HepG2 (cell line): ENCODE data around the gene NFATC4. TPM values are rescaled to one million over a fixed set of nuclear protein-coding genes. Genes with fewer than 3 reads are reported as not detected.
A peak's percentile ranks its signal among the peaks of the same experiment; 100 is the strongest.

Experiments used
- ATAC-seq: fragments of 200-7000 bp; cut with Tn5 transposase; 3 replicates; pipeline ENCODE4 v1.9.1; 2020; ENCODE audit warnings: mild to moderate bottlenecking, moderate library complexity
- BruUV-seq: library from RNA; stranded (reverse); fragments of 400-500 nt; replicated peaks from 2 replicates; lab custom pipeline; 2021; lab: Mats Ljungman, UMichigan
- CTCF ChIA-PET: fragments of 300-600 bp; formaldehyde crosslinking; extraction: SDS; loops from one replicate; lab custom pipeline; 2021; ENCODE audit warnings: low total read pairs, inconsistent platforms, low intra/inter-chr PET ratio; lab: Yijun Ruan, JAX
- POLR2A ChIA-PET: fragments of 350-600 bp; sonication (Branson Sonifier 250); formaldehyde crosslinking; loops from one replicate; lab custom pipeline; 2020; ENCODE audit warnings: antibody characterized with exemption, inconsistent platforms; lab: Yijun Ruan, JAX
- DNase-seq: peaks from one replicate; pipeline ENCODE4 v3.0.0-alpha.2; 2015; ENCODE audit warnings: low spot score
- FAIRE-seq: peaks from 3 replicates; lab custom pipeline; 2011; peaks lifted over from hg19 to GRCh38; lab: Jason Lieb, UNC
- H2AFZ ChIP-seq: one replicate; pipeline ENCODE4 v1.6.1; 2011; ENCODE audit warnings: low read length, inconsistent platforms
- H3K27ac ChIP-seq: fragments of 300-600 bp; 3 replicates; pipeline ENCODE4 v1.8.0; 2011; ENCODE audit warnings: mixed run types, mild to moderate bottlenecking, mixed read lengths, low read length, inconsistent platforms; ENCODE audit not compliant: insufficient read depth; ENCODE audit errors: extremely low read length
- H3K27me3 ChIP-seq, 2 experiments: fragments of 200-600 bp in 1 of 2; 2 replicates in 1 of 2; 3 replicates in 1 of 2; pipeline versions ENCODE4 v1.6.0 to v1.8.0; 2011; ENCODE audit warnings: low read length in 2 of 2, mild to moderate bottlenecking in 2 of 2, moderate library complexity in 2 of 2, inconsistent platforms in 1 of 2; ENCODE audit not compliant: insufficient read depth in 2 of 2, control insufficient read depth in 1 of 2
- H3K36me3 ChIP-seq, 2 experiments: fragments of 200-600 bp in 1 of 2; replicated peaks in 1 of 2; 2 replicates in 1 of 2; 3 replicates in 1 of 2; pipeline versions ENCODE4 v1.5.1 to v1.8.0; 2011; ENCODE audit warnings: low read length in 2 of 2, inconsistent platforms in 1 of 2; ENCODE audit not compliant: insufficient read depth in 2 of 2, control insufficient read depth in 1 of 2
- H3K4me1 ChIP-seq: 2 replicates; pipeline ENCODE4 v1.5.1; 2012; ENCODE audit warnings: low read length, inconsistent platforms; ENCODE audit not compliant: insufficient read depth
- H3K4me2 ChIP-seq: 2 replicates; pipeline ENCODE4 v1.6.0; 2011; ENCODE audit warnings: low read depth, low read length, inconsistent platforms
- H3K4me3 ChIP-seq, 3 experiments: fragments of 200-600 bp in 1 of 3; sonication (generic), shearing (Covaris generic) in 1 of 3; replicated peaks in 1 of 3; 2 replicates each; pipeline ENCODE4 v1.5.1; 2011 to 2016; ENCODE audit warnings: low read length in 3 of 3, inconsistent platforms in 2 of 3, low read depth in 2 of 3, mild to moderate bottlenecking in 2 of 3, control low read depth in 1 of 3, mixed read lengths in 1 of 3; ENCODE audit not compliant: insufficient read depth in 1 of 3
- H3K79me2 ChIP-seq: one replicate; pipeline ENCODE4 v1.6.1; 2011; ENCODE audit warnings: low read length, inconsistent platforms; ENCODE audit not compliant: insufficient read depth
- H3K9ac ChIP-seq: 2 replicates; pipeline ENCODE4 v1.6.0; 2011; ENCODE audit warnings: mild to moderate bottlenecking, low read depth, low read length, inconsistent platforms; ENCODE audit not compliant: insufficient read depth
- H3K9me3 ChIP-seq: 2 replicates; pipeline ENCODE4 v1.5.1; 2012; ENCODE audit warnings: mild to moderate bottlenecking, low read length
- H4K20me1 ChIP-seq: 2 replicates; pipeline ENCODE4 v1.6.0; 2011; ENCODE audit warnings: inconsistent platforms, mild to moderate bottlenecking, low read length, moderate library complexity; ENCODE audit not compliant: insufficient read depth
- CEBPB ChIP-seq: IDR thresholded peaks from 2 replicates; pipeline ENCODE4 v1.6.1; 2011; ENCODE audit warnings: low read depth, low read length, improper control_type of control experiment, borderline replicate concordance
- DPF2 ChIP-seq: sonication (generic); formaldehyde crosslinking; IDR thresholded peaks from 2 replicates; pipeline ENCODE4 v1.4.0; 2020; ENCODE audit warnings: mild to moderate bottlenecking, low read depth, missing genetic modification reagents, borderline replicate concordance
- EP300 ChIP-seq, 3 experiments: sonication (generic) in 1 of 3; formaldehyde crosslinking in 1 of 3; IDR thresholded peaks; 2 replicates each; pipeline versions ENCODE4 v1.5.1 to v1.6.1; 2011 to 2020; ENCODE audit warnings: low read depth in 2 of 3, low read length in 2 of 3, borderline replicate concordance in 1 of 3, improper control_type of control experiment in 1 of 3, mild to moderate bottlenecking in 1 of 3, missing genetic modification reagents in 1 of 3, moderate library complexity in 1 of 3
- FIP1L1 ChIP-seq: fragments of 200-400 bp; formaldehyde crosslinking; IDR thresholded peaks from 2 replicates; pipeline ENCODE4 v1.6.1; 2018; ENCODE audit warnings: low read depth, mild to moderate bottlenecking, low read length, moderate library complexity, borderline replicate concordance; ENCODE audit not compliant: insufficient read depth
- GATAD2A ChIP-seq: IDR thresholded peaks from 2 replicates; pipeline ENCODE4 v1.6.1; 2016
- GLI4 ChIP-seq: sonication (generic); formaldehyde crosslinking; IDR thresholded peaks from 2 replicates; pipeline ENCODE4 v1.5.1; 2020; ENCODE audit warnings: missing genetic modification reagents, mild to moderate bottlenecking, moderate library complexity, borderline replicate concordance
- HES4 ChIP-seq: sonication (generic); formaldehyde crosslinking; IDR thresholded peaks from 2 replicates; pipeline ENCODE4 v1.9.0; 2021; ENCODE audit warnings: mild to moderate bottlenecking, missing genetic modification reagents, borderline replicate concordance
- HMGA1 ChIP-seq: sonication (generic); formaldehyde crosslinking; conservative IDR thresholded peaks from 2 replicates; pipeline ENCODE4 v1.4.0; 2020; ENCODE audit warnings: missing genetic modification reagents
- HNF4A ChIP-seq: sonication (generic); formaldehyde crosslinking; IDR thresholded peaks from 2 replicates; pipeline ENCODE4 v1.4.0; 2020; ENCODE audit warnings: missing genetic modification reagents
- HOXA7 ChIP-seq: sonication (generic); formaldehyde crosslinking; IDR thresholded peaks from 2 replicates; pipeline ENCODE4 v1.8.1; 2022; ENCODE audit warnings: mild to moderate bottlenecking, missing genetic modification reagents, moderate library complexity
- KDM5B ChIP-seq: sonication (generic); formaldehyde crosslinking; IDR thresholded peaks from 2 replicates; pipeline ENCODE4 v1.4.0; 2020; ENCODE audit warnings: missing genetic modification reagents, mild to moderate bottlenecking, borderline replicate concordance
- KLF13 ChIP-seq: sonication (generic); formaldehyde crosslinking; IDR thresholded peaks from 2 replicates; pipeline ENCODE4 v1.4.0; 2020; ENCODE audit warnings: mild to moderate bottlenecking, missing genetic modification reagents
- MAF1 ChIP-seq: sonication (generic); formaldehyde crosslinking; IDR thresholded peaks from 2 replicates; pipeline ENCODE4 v1.5.0; 2020; ENCODE audit warnings: missing genetic modification reagents, borderline replicate concordance
- NKX3-1 ChIP-seq: sonication (generic); formaldehyde crosslinking; IDR thresholded peaks from 2 replicates; pipeline ENCODE4 v1.5.0; 2020; ENCODE audit warnings: missing genetic modification reagents
- RFXANK ChIP-seq: IDR thresholded peaks from 2 replicates; pipeline ENCODE4 v1.6.1; 2016
- XBP1 ChIP-seq: sonication (generic); formaldehyde crosslinking; IDR thresholded peaks from 2 replicates; pipeline ENCODE4 v1.5.0; 2020; ENCODE audit warnings: missing genetic modification reagents
- ZBTB42 ChIP-seq: sonication (generic); formaldehyde crosslinking; IDR thresholded peaks from 2 replicates; pipeline ENCODE4 v1.5.0; 2020; ENCODE audit warnings: mild to moderate bottlenecking, missing genetic modification reagents
- ZNF382 ChIP-seq: sonication (generic); formaldehyde crosslinking; IDR thresholded peaks from 2 replicates; pipeline ENCODE4 v1.5.0; 2020; ENCODE audit warnings: missing genetic modification reagents, mild to moderate bottlenecking, borderline replicate concordance
- ZNF644 ChIP-seq: IDR thresholded peaks from 2 replicates; pipeline ENCODE4 v1.6.1; 2016; ENCODE audit warnings: low read depth
- ZNF7 ChIP-seq: IDR thresholded peaks from 2 replicates; pipeline ENCODE4 v1.6.1; 2016; ENCODE audit warnings: missing biosample characterization, missing genetic modification reagents
- WGBS: methylation state at CpG from one replicate; pipeline ENCODE4 v1.1.6; 2017; ENCODE audit warnings: low lambda C conversion rate; 5-methylcytosine and 5-hydroxymethylcytosine counted together
- in situ Hi-C: cut with HindIII; loops from 2 replicates; pipeline ENCODE4 v1.10.0; 2017; ENCODE audit warnings: low pct_unique_long_range_greater_than_20kb; ENCODE audit not compliant: extremely low pct_ligation_motif_present
- intact Hi-C: fragments of 100-400 bp; cut with micrococcal nuclease; formaldehyde crosslinking; loops from one replicate; pipeline ENCODE4 v1.10.0; 2022; ENCODE audit not compliant: unreplicated experiment
- polyA plus RNA-seq, 8 experiments: library from polyadenylated mRNA; depleted of rRNA in 3 of 8; stranded (reverse) in 7 of 8; unstranded in 1 of 8; fragments of >200 nt; fragmentation: Illumina TruSeq in 4 of 8; extraction: Trizol in 4 of 8; gene quantifications; 2 replicates each; pipeline versions ENCODE4 v1.2.1 to v1.2.3, GENCODE V29; 2011 to 2016; ENCODE audit warnings: low read depth in 4 of 8, missing spikeins in 1 of 8, mixed read lengths in 1 of 8; ENCODE audit not compliant: insufficient read depth in 1 of 8
- total RNA-seq, 5 experiments: library from RNA; depleted of rRNA; stranded (reverse); fragments of >200 nt; fragmentation: Illumina TruSeq; extraction: Trizol; gene quantifications; 2 replicates each; pipeline ENCODE4 v1.2.3, GENCODE V29; 2016; ENCODE audit warnings: low read depth in 1 of 5
- TF ChIP-seq, protein P1 (sequence below): sonication (generic); formaldehyde crosslinking; IDR thresholded peaks from 2 replicates; pipeline ENCODE4 v1.4.0; 2020; ENCODE audit warnings: missing genetic modification reagents, mild to moderate bottlenecking, borderline replicate concordance

NFATC4 gene
- total and polyA plus RNA-seq, 2 of the 13 experiments (the other 11 are each of a cell fraction or from before 2014, with no cell fraction given), result 0.04 to 0.15 TPM

DNA sequence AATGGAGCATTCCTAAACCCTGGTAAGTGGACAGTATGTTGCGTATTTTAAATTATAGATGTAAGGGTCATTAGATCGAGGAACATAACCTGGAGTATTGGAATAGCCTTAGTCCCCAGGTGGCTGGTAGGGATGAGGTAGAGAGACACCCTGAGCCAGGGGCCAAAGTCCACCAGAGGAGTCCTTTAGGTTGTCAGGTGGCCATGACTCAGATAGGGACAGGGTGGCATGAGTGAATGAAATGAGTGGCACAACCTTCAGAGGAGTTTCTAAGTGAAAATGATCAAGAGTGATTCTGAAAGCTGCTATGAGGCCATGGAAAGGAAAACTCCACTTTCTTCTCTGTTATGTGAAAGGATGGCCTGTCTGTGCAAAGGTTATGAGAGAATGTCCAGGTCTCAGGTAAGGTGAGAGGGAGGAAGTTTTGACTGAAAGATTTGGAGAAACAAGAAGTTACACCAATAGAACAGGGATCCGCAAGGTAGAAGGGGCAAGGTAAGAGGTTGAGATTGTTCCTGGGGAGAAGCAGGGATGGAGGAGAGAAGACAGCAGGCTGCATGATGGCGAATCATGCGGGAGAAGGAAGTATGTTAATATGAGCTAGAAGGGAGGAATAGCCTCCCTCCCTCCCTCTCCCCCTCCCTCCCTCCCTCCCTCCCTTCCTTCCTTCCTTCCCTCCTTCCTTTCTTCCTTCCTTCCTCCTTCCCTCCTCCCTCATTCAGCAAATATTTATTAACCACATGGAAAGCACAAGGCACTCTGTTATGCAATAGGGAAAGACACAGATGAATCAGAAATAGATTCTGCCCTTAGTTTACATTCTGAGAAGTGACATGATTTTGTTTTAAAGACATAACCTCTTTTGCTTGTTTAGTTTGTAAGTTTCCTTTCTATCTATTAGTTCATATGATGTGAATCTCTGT lies 14.2 kb upstream of the NFATC4 start:
- Histone ChIP-seq H3K79me2 (no peaks in the 10 kb centered on the region), H3K4me3 (no peak overlapping the region), H3K4me2 (no peak overlapping the region), H4K20me1 (no peaks in the 10 kb centered on the region), H3K4me1 (peaks cover 10% of the 10 kb centered on the region), H3K9me3 (no peaks in the 10 kb centered on the region), H3K9ac (no peak overlapping the region), H3K27ac (no peak overlapping the region), H3K36me3 (no peaks in the 10 kb centered on the region), H3K27me3 (peaks cover 6 to 14% of the 10 kb centered on the region in 2 experiments; a peak in 2 of 5 replicates), H2AFZ (no peak overlapping the region)
- FAIRE-seq (peak; percentile 8), ATAC-seq (peak; percentile 75), DNase-seq (peak; percentile 72)
- in situ Hi-C loops (no loop called here), intact Hi-C loops (no loop called here)
- POLR2A ChIA-PET, result interaction anchor here (0.6 to 1.2 kb wide), 2 partner anchors 13 to 78 kb away, joined by 3 read pairs; no protein-coding TSS in a partner anchor
- no TSS peak for BruUV-seq
- CTCF ChIA-PET, result interaction anchor here (1.0 kb wide), 1 partner anchor 22 kb away, joined by 3 read pairs; no protein-coding TSS in a partner anchor
- 59% methylated on average over 5 of the region's 5 CpGs for WGBS
- no peak for TF ChIP-seq HMGA1 (CRISPR knock-in tag)
- TF ChIP-seq KDM5B (CRISPR knock-in tag), result no peak
- TF ChIP-seq HES4 (CRISPR knock-in tag), result no peak
- TF ChIP-seq XBP1 (CRISPR knock-in tag), result no peak
- TF ChIP-seq, protein P1, sequence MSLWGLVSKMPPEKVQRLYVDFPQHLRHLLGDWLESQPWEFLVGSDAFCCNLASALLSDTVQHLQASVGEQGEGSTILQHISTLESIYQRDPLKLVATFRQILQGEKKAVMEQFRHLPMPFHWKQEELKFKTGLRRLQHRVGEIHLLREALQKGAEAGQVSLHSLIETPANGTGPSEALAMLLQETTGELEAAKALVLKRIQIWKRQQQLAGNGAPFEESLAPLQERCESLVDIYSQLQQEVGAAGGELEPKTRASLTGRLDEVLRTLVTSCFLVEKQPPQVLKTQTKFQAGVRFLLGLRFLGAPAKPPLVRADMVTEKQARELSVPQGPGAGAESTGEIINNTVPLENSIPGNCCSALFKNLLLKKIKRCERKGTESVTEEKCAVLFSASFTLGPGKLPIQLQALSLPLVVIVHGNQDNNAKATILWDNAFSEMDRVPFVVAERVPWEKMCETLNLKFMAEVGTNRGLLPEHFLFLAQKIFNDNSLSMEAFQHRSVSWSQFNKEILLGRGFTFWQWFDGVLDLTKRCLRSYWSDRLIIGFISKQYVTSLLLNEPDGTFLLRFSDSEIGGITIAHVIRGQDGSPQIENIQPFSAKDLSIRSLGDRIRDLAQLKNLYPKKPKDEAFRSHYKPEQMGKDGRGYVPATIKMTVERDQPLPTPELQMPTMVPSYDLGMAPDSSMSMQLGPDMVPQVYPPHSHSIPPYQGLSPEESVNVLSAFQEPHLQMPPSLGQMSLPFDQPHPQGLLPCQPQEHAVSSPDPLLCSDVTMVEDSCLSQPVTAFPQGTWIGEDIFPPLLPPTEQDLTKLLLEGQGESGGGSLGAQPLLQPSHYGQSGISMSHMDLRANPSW (CRISPR knock-in tag), result no peak
- TF ChIP-seq ZNF382 (CRISPR knock-in tag), result 0 out of 2 replicates have a peak, but pooled peaks have one; percentile 33
- TF ChIP-seq CEBPB, result peak; percentile 58; the same call in 1 of the 2 replicates
- TF ChIP-seq HNF4A (CRISPR knock-in tag), result peak; percentile 65
- TF ChIP-seq KLF13 (CRISPR knock-in tag), result no peak
- no peak for TF ChIP-seq NKX3-1 (CRISPR knock-in tag)
- TF ChIP-seq RFXANK (CRISPR knock-in tag), result no peak
- 0 out of 2 replicates have a peak, but pooled peaks have one; percentile 28 for TF ChIP-seq GATAD2A (CRISPR knock-in tag)
- no peak for TF ChIP-seq DPF2 (CRISPR knock-in tag)
- TF ChIP-seq ZBTB42 (CRISPR knock-in tag), result no peak
- TF ChIP-seq EP300 (IDR thresholded peaks at IDR 0.05; ENCODE audit: low read depth in 2 of 2, low read length in 2 of 2), result peak in 1 of 2 experiments; percentile 18; a peak in 1 of 4 replicates
- no peak for TF ChIP-seq EP300 (CRISPR knock-in tag; IDR thresholded peaks at IDR 0.05; ENCODE audit: borderline replicate concordance)
- TF ChIP-seq ZNF7, result no peak
- no peak for TF ChIP-seq MAF1 (CRISPR knock-in tag)
- TF ChIP-seq GLI4 (CRISPR knock-in tag), result no peak
- no peak for TF ChIP-seq FIP1L1
- TF ChIP-seq HOXA7 (CRISPR knock-in tag), result no peak
- TF ChIP-seq ZNF644 (CRISPR knock-in tag), result 0 out of 2 replicates have a peak, but pooled peaks have one; percentile 72
